Liver (tissue), 9 donors: ENCODE data around the gene DGKD. TPM values are rescaled to one million over a fixed set of nuclear protein-coding genes. Genes with fewer than 3 reads are reported as not detected.
A peak's percentile ranks its signal among the peaks of the same experiment; 100 is the strongest.

Experiments used
- DNase-seq: peaks from one replicate; pipeline ENCODE4 v3.0.0-alpha.2; 2017; ENCODE audit warnings: low spot score
- H3K27ac ChIP-seq, 2 donors: one replicate each; pipeline ENCODE4 v1.7.0; 2013; ENCODE audit warnings: inconsistent platforms in 2 of 2, low read length in 2 of 2, control low read depth in 1 of 2, low read depth in 1 of 2, mild to moderate bottlenecking in 1 of 2
- H3K27me3 ChIP-seq, 4 donors: one replicate each; pipeline versions ENCODE4 v1.6.1 to v1.7.0; 2013; ENCODE audit warnings: low read length in 3 of 4, inconsistent platforms in 1 of 4, mild to moderate bottlenecking in 1 of 4, moderate library complexity in 1 of 4; ENCODE audit not compliant: control insufficient read depth in 4 of 4, insufficient read depth in 4 of 4
- H3K36me3 ChIP-seq, 4 donors: one replicate each; pipeline versions ENCODE4 v1.6.1 to v1.7.0; 2013; ENCODE audit warnings: low read length in 3 of 4, mild to moderate bottlenecking in 3 of 4, low read depth in 1 of 4, moderate library complexity in 1 of 4; ENCODE audit not compliant: control insufficient read depth in 4 of 4, insufficient read depth in 3 of 4
- H3K4me1 ChIP-seq, 4 donors: one replicate each; pipeline versions ENCODE4 v1.6.1 to v1.7.0; 2013; ENCODE audit warnings: low read length in 3 of 4, mild to moderate bottlenecking in 3 of 4, moderate library complexity in 1 of 4; ENCODE audit not compliant: control insufficient read depth in 4 of 4, insufficient read depth in 4 of 4
- H3K4me3 ChIP-seq, 3 donors: one replicate each; pipeline versions ENCODE4 v1.6.1 to v1.7.0; 2013; ENCODE audit warnings: low read length in 3 of 3, control low read depth in 1 of 3, low read depth in 1 of 3, mild to moderate bottlenecking in 1 of 3
- H3K9ac ChIP-seq, 2 donors: one replicate each; pipeline ENCODE4 v1.7.0; 2013; ENCODE audit warnings: low read length in 2 of 2, mild to moderate bottlenecking in 2 of 2, moderate library complexity in 2 of 2, control low read depth in 1 of 2, low read depth in 1 of 2
- H3K9me3 ChIP-seq, 4 donors: one replicate each; pipeline versions ENCODE4 v1.6.1 to v1.7.0; 2013; ENCODE audit warnings: low read length in 3 of 4; ENCODE audit not compliant: control insufficient read depth in 4 of 4
- EGR1 ChIP-seq, 2 donors: IDR thresholded peaks; 2 replicates each; pipeline ENCODE4 v1.6.1; 2016 to 2018; ENCODE audit warnings: antibody characterized with exemption in 2 of 2, low read depth in 2 of 2
- FOXA1 ChIP-seq: IDR thresholded peaks from 2 replicates; pipeline ENCODE4 v1.6.1; 2016; ENCODE audit warnings: antibody characterized with exemption
- FOXA2 ChIP-seq: IDR thresholded peaks from 2 replicates; pipeline ENCODE4 v1.6.1; 2016; ENCODE audit warnings: antibody characterized with exemption
- GABPA ChIP-seq, 2 donors: IDR thresholded peaks in 1 of 2; conservative IDR thresholded peaks in 1 of 2; 2 replicates each; pipeline ENCODE4 v1.6.1; 2016; ENCODE audit warnings: antibody characterized with exemption in 2 of 2, mild to moderate bottlenecking in 1 of 2, moderate library complexity in 1 of 2
- HNF4A ChIP-seq, 2 donors: conservative IDR thresholded peaks; 2 replicates each; pipeline ENCODE4 v1.6.1; 2016; ENCODE audit warnings: antibody characterized with exemption in 2 of 2, mild to moderate bottlenecking in 2 of 2
- HNF4G ChIP-seq: IDR thresholded peaks from 2 replicates; pipeline ENCODE4 v1.6.1; 2016; ENCODE audit warnings: antibody characterized with exemption
- NR2F2 ChIP-seq: IDR thresholded peaks from 2 replicates; pipeline ENCODE4 v1.6.1; 2016; ENCODE audit warnings: antibody characterized with exemption
- RXRA ChIP-seq, 2 donors: IDR thresholded peaks; 2 replicates each; pipeline ENCODE4 v1.6.1; 2017 to 2018; ENCODE audit warnings: antibody characterized with exemption in 2 of 2, mild to moderate bottlenecking in 1 of 2
- SP1 ChIP-seq: IDR thresholded peaks from 2 replicates; pipeline ENCODE4 v1.6.1; 2018; ENCODE audit warnings: antibody characterized with exemption, mild to moderate bottlenecking
- WGBS: extraction: QIAGEN DNeasy Blood & Tissue Kit; methylation state at CpG from one replicate; pipeline ENCODE4 v1.1.7; 2013; 5-methylcytosine and 5-hydroxymethylcytosine counted together
- polyA plus RNA-seq, 2 donors: library from polyadenylated mRNA; stranded (reverse) in 1 of 2; unstranded in 1 of 2; fragments of 200-250 nt in 1 of 2; fragments of >200 nt in 1 of 2; fragmentation: Nextera tagmentation in 1 of 2; extraction: Ambion mirVana in 1 of 2; gene quantifications; one replicate each; pipeline versions ENCODE4 v1.2.1 to v1.2.3, GENCODE V29; 2013 to 2015
- total RNA-seq, 2 donors: library from RNA; depleted of rRNA; stranded (reverse); fragments of >200 nt; gene quantifications; one replicate each; pipeline ENCODE4 v1.2.3, GENCODE V29; 2014
- TF ChIP-seq, protein P1 (sequence below): IDR thresholded peaks from 2 replicates; pipeline ENCODE4 v1.6.1; 2016; ENCODE audit warnings: antibody characterized with exemption, mild to moderate bottlenecking
- TF ChIP-seq, protein P2 (sequence below): IDR thresholded peaks from 2 replicates; pipeline ENCODE4 v1.6.1; 2016; ENCODE audit warnings: antibody characterized with exemption
- TF ChIP-seq, protein P3 (sequence below): IDR thresholded peaks from 2 replicates; pipeline ENCODE4 v1.6.1; 2016; ENCODE audit warnings: antibody characterized with exemption
- TF ChIP-seq, protein P4 (sequence below): fragments of 150-350 bp; IDR thresholded peaks from 2 replicates; pipeline ENCODE4 v1.5.1; 2017; ENCODE audit warnings: improper control_type of control experiment, low read depth, low read length; ENCODE audit not compliant: missing input control
- TF ChIP-seq, protein P5 (sequence below): IDR thresholded peaks from 2 replicates; pipeline ENCODE4 v1.6.1; 2016; ENCODE audit warnings: antibody characterized with exemption
- donor health status: healthy.
- donor health status: healthy.
- donor health status: healthy.
- donor health status: healthy.
- donor health status: healthy.

Gene DGKD
- total and polyA plus RNA-seq, 4 donors: 4.8 to 16.4 (median 8.2) TPM

DNA sequence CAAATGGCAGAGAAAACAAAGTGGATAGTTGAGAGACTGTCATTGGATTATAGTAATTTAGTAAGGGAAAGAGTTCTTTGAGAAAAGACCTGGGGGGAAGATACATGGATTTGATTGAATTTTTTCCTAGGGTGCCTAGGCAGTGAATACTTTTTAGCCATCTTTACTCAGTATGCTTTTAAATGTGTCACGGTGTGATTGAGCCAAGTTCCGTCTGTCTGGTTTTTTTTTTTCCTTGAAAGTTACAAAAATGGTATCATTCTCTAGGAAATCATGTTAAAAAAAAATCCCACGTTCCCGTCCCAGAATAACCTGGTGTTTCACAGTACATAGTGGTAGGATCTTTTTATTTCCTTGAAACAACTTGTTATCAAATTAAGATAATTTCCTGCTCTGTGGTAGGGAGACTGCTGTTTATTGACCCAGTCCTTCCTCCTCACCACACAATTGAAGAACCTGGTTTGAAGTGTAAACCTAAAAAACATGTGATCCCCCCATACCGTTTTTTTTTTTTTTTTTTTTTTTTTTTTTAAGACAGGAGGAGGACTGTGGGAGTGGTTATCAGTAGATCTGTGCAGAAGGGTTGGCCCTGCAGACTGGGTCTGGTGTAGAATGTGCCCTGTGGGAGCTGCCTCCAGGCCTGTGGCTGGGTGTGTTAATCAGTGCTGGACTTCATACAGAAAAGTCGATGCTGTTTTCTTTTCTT, 55.1 kb downstream of the DGKD start:
- Histone ChIP-seq H3K36me3 (no peaks in the 10 kb centered on the region), H3K4me1 (peaks cover 3 to 22% (median 13%) of the 10 kb centered on the region in 4 donors), H3K9ac (no peak overlapping the region), H3K27ac (peak overlapping the region in 1 of 2 donors; percentile 22), H3K4me3 (no peak overlapping the region), H3K9me3 (peaks cover 0 to 4% (median 1%) of the 10 kb centered on the region in 4 donors), H3K27me3 (no peaks in the 10 kb centered on the region)
- TF ChIP-seq NR2F2 (peak; percentile 30), EGR1 (IDR thresholded peaks at IDR 0.05; ENCODE audit: low read depth in 2 of 2) (no peak)
- no peak for DNase-seq
- WGBS: 36% methylated on average over 6 of the region's 6 CpGs

DNA sequence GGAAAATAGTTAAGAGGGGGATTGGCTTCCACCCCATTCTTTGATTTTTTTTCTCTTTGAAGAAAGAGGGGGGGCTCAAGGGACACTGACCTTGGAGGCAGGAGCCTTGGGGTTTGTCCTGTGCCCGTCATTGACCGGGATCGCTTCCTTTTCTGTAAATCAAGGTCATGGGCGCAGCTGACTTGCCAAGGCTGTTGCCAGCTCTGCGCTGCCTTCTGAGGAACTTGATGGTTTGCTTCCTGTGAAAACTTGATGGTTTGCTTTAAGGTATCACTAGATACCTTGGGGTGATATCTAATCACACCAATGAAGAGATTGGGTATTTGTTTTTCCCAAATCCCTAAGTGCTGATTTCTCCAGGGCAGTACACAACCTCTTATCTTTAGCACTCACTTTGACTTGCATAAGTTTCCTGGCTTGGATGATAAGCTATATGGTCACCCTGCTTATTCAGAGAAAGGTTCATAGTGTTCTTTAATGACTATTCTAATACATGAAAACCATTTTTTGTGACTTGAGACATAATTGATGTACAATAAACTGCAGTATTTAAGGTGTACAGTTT, 56.0 kb downstream of the DGKD start:
- H3K27me3 ChIP-seq: no peaks in the 10 kb centered on the region
- H3K9me3 ChIP-seq: peaks cover 0 to 4% (median 1%) of the 10 kb centered on the region in 4 donors
- 78% methylated on average over 5 of the region's 5 CpGs for WGBS
- DNase-seq: no peak
- H3K9ac ChIP-seq: no peak overlapping the region
- peaks cover 6 to 29% (median 19%) of the 10 kb centered on the region in 4 donors for H3K4me1 ChIP-seq
- H3K36me3 ChIP-seq: no peaks in the 10 kb centered on the region
- H3K4me3 ChIP-seq: no peak overlapping the region
- H3K27ac ChIP-seq: peak overlapping the region in 1 of 2 donors; percentile 22
- TF ChIP-seq, protein P1, sequence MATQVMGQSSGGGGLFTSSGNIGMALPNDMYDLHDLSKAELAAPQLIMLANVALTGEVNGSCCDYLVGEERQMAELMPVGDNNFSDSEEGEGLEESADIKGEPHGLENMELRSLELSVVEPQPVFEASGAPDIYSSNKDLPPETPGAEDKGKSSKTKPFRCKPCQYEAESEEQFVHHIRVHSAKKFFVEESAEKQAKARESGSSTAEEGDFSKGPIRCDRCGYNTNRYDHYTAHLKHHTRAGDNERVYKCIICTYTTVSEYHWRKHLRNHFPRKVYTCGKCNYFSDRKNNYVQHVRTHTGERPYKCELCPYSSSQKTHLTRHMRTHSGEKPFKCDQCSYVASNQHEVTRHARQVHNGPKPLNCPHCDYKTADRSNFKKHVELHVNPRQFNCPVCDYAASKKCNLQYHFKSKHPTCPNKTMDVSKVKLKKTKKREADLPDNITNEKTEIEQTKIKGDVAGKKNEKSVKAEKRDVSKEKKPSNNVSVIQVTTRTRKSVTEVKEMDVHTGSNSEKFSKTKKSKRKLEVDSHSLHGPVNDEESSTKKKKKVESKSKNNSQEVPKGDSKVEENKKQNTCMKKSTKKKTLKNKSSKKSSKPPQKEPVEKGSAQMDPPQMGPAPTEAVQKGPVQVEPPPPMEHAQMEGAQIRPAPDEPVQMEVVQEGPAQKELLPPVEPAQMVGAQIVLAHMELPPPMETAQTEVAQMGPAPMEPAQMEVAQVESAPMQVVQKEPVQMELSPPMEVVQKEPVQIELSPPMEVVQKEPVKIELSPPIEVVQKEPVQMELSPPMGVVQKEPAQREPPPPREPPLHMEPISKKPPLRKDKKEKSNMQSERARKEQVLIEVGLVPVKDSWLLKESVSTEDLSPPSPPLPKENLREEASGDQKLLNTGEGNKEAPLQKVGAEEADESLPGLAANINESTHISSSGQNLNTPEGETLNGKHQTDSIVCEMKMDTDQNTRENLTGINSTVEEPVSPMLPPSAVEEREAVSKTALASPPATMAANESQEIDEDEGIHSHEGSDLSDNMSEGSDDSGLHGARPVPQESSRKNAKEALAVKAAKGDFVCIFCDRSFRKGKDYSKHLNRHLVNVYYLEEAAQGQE: no peak
- TF ChIP-seq RXRA (IDR thresholded peaks at IDR 0.05) (peak in 1 of 2 donors; percentile 5), NR2F2 (peak; percentile 18)
- TF ChIP-seq, protein P2, sequence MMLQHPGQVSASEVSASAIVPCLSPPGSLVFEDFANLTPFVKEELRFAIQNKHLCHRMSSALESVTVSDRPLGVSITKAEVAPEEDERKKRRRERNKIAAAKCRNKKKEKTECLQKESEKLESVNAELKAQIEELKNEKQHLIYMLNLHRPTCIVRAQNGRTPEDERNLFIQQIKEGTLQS: no peak

DNA sequence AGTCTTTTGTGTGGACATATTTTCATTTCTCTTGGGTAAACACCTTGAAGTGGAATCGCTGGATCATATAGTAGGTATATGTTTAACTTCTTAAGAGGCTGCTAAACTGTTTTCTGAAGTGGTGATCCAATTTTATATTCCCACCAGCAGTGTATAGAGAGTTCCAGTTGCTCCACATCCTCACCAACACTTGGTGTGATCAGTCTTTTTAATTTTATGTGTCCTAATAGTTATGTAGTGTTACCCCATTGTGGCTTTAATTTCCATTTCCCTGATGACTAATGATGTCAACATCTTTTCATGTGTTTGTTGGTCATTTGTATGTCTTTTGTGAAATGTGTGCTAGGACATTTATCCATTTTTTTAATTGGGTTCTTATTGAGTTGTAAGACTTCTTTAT, 56.9 kb downstream of the DGKD start:
- peaks cover 0 to 4% (median 1%) of the 10 kb centered on the region in 4 donors for H3K9me3 ChIP-seq
- peaks cover 6 to 29% (median 19%) of the 10 kb centered on the region in 4 donors for H3K4me1 ChIP-seq
- H3K36me3 ChIP-seq: no peaks in the 10 kb centered on the region
- no peak overlapping the region for H3K9ac ChIP-seq
- no peak for DNase-seq
- no peak overlapping the region for H3K4me3 ChIP-seq
- H3K27ac ChIP-seq: no peak overlapping the region
- WGBS: 99% methylated on average over 1 of the region's 1 CpG
- H3K27me3 ChIP-seq: no peaks in the 10 kb centered on the region
- TF ChIP-seq FOXA1: no peak
- TF ChIP-seq HNF4A (conservative IDR thresholded peaks at IDR 0.05): no peak
- TF ChIP-seq NR2F2: no peak
- no peak for TF ChIP-seq FOXA2
- TF ChIP-seq, protein P3, sequence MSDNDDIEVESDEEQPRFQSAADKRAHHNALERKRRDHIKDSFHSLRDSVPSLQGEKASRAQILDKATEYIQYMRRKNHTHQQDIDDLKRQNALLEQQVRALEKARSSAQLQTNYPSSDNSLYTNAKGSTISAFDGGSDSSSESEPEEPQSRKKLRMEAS: no peak
- TF ChIP-seq, protein P4, sequence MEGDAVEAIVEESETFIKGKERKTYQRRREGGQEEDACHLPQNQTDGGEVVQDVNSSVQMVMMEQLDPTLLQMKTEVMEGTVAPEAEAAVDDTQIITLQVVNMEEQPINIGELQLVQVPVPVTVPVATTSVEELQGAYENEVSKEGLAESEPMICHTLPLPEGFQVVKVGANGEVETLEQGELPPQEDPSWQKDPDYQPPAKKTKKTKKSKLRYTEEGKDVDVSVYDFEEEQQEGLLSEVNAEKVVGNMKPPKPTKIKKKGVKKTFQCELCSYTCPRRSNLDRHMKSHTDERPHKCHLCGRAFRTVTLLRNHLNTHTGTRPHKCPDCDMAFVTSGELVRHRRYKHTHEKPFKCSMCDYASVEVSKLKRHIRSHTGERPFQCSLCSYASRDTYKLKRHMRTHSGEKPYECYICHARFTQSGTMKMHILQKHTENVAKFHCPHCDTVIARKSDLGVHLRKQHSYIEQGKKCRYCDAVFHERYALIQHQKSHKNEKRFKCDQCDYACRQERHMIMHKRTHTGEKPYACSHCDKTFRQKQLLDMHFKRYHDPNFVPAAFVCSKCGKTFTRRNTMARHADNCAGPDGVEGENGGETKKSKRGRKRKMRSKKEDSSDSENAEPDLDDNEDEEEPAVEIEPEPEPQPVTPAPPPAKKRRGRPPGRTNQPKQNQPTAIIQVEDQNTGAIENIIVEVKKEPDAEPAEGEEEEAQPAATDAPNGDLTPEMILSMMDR: no peak
- TF ChIP-seq, protein P1: no peak
- TF ChIP-seq, protein P5, sequence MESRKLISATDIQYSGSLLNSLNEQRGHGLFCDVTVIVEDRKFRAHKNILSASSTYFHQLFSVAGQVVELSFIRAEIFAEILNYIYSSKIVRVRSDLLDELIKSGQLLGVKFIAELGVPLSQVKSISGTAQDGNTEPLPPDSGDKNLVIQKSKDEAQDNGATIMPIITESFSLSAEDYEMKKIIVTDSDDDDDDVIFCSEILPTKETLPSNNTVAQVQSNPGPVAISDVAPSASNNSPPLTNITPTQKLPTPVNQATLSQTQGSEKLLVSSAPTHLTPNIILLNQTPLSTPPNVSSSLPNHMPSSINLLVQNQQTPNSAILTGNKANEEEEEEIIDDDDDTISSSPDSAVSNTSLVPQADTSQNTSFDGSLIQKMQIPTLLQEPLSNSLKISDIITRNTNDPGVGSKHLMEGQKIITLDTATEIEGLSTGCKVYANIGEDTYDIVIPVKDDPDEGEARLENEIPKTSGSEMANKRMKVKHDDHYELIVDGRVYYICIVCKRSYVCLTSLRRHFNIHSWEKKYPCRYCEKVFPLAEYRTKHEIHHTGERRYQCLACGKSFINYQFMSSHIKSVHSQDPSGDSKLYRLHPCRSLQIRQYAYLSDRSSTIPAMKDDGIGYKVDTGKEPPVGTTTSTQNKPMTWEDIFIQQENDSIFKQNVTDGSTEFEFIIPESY: no peak
- TF ChIP-seq SP1: no peak
- no peak for TF ChIP-seq GABPA (IDR thresholded peaks at IDR 0.05 in 1 of 2, conservative IDR thresholded peaks at IDR 0.05 in 1 of 2)
- no peak for TF ChIP-seq HNF4G
